Activated naive CD4-positive, alpha-beta T cell treated with anti-CD3 and anti-CD28 coated beads, Interleukin-2, amount 50 U/mL, for 24 hours (primary cell): ENCODE results near the gene AP5Z1.
"Not testable (repeated sequence)": the region's sequence is repeated elsewhere in the genome, so short reads cannot be mapped to it uniquely, and the experiment has no call there.

Experiments
- H3K27ac Mint-ChIP-seq: one replicate; pipeline ENCODE4 v1.8.0; 2021; ENCODE audit warnings: mild to moderate bottlenecking, mixed read lengths
- H3K27me3 Mint-ChIP-seq: one replicate; pipeline ENCODE4 v1.8.0; 2021; ENCODE audit warnings: mixed read lengths
- H3K36me3 Mint-ChIP-seq: one replicate; pipeline ENCODE4 v1.8.0; 2021; ENCODE audit warnings: mixed read lengths
- H3K4me1 Mint-ChIP-seq: one replicate; pipeline ENCODE4 v1.8.0; 2021; ENCODE audit warnings: mixed read lengths
- H3K4me3 Mint-ChIP-seq: one replicate; pipeline ENCODE4 v1.8.0; 2021; ENCODE audit warnings: mild to moderate bottlenecking, mixed read lengths
- H3K9me3 Mint-ChIP-seq: one replicate; pipeline ENCODE4 v1.8.0; 2021; ENCODE audit warnings: mixed read lengths

AP5Z1 gene

GRCh38 chr7:4787947-4788626, 12.7 kb downstream of the AP5Z1 start:
- Mint-ChIP-seq H3K4me3 (no peak overlapping the region), H3K4me1 (no peaks in the 10 kb centered on the region), H3K9me3 (no peaks in the 10 kb centered on the region), H3K36me3 (peaks cover 3% of the 10 kb centered on the region), H3K27ac (no peak overlapping the region), H3K27me3 (no peaks in the 10 kb centered on the region)

GRCh38 chr7:4788627-4789189, 13.3 kb downstream of the AP5Z1 start:
- Mint-ChIP-seq H3K9me3 (no peaks in the 10 kb centered on the region), H3K27ac (no peak overlapping the region), H3K4me1 (no peaks in the 10 kb centered on the region), H3K36me3 (peaks cover 3% of the 10 kb centered on the region), H3K4me3 (no peak overlapping the region), H3K27me3 (no peaks in the 10 kb centered on the region)

GRCh38 chr7:4789194-4790077, 14.0 kb downstream of the AP5Z1 start:
- H3K4me1 Mint-ChIP-seq = peaks cover 3% of the 10 kb centered on the region

GRCh38 chr7:4790078-4790465, 14.6 kb downstream of the AP5Z1 start:
- H3K27me3 Mint-ChIP-seq = no peaks in the 10 kb centered on the region
- no peaks in the 10 kb centered on the region for H3K9me3 Mint-ChIP-seq

More at GRCh38 chr7:4789194-4790077, 14.0 kb downstream of the AP5Z1 start:
- Mint-ChIP-seq H3K4me3 (no peak overlapping the region), H3K9me3 (no peaks in the 10 kb centered on the region), H3K36me3 (peaks cover 3% of the 10 kb centered on the region), H3K27ac (no peak overlapping the region), H3K27me3 (no peaks in the 10 kb centered on the region)

GRCh38 chr7:4790516-4790991, 15.1 kb downstream of the AP5Z1 start:
- H3K9me3 Mint-ChIP-seq = no peaks in the 10 kb centered on the region
- H3K27ac Mint-ChIP-seq = no peak overlapping the region
- no peak overlapping the region for H3K4me3 Mint-ChIP-seq
- no peaks in the 10 kb centered on the region for H3K27me3 Mint-ChIP-seq
- H3K4me1 Mint-ChIP-seq = peaks cover 5% of the 10 kb centered on the region
- peaks cover 5% of the 10 kb centered on the region for H3K36me3 Mint-ChIP-seq

More at GRCh38 chr7:4790078-4790465, 14.6 kb downstream of the AP5Z1 start:
- Mint-ChIP-seq H3K4me3 (no peak overlapping the region), H3K36me3 (peaks cover 5% of the 10 kb centered on the region), H3K4me1 (peaks cover 5% of the 10 kb centered on the region), H3K27ac (no peak overlapping the region)

GRCh38 chr7:4791101-4791737, 15.8 kb downstream of the AP5Z1 start:
- peaks cover 5% of the 10 kb centered on the region for H3K36me3 Mint-ChIP-seq
- peaks cover 5% of the 10 kb centered on the region for H3K4me1 Mint-ChIP-seq
- no peaks in the 10 kb centered on the region for H3K27me3 Mint-ChIP-seq
- no peaks in the 10 kb centered on the region for H3K9me3 Mint-ChIP-seq
- no peak overlapping the region for H3K4me3 Mint-ChIP-seq
- H3K27ac Mint-ChIP-seq = no peak overlapping the region

- Mint-ChIP-seq H3K36me3 (peaks cover 5% of the 10 kb centered on the region), H3K4me1 (peaks cover 5% of the 10 kb centered on the region), H3K4me3 (no peak overlapping the region), H3K27ac (no peak overlapping the region), H3K9me3 (no peaks in the 10 kb centered on the region), H3K27me3 (no peaks in the 10 kb centered on the region)
These were observed 16.5 kb downstream of the AP5Z1 start for GRCh38 chr7:4791738-4792536.

GRCh38 chr7:4792537-4793126, 17.2 kb downstream of the AP5Z1 start:
- no peak overlapping the region for H3K27ac Mint-ChIP-seq
- H3K36me3 Mint-ChIP-seq = peaks cover 5% of the 10 kb centered on the region
- H3K9me3 Mint-ChIP-seq = no peaks in the 10 kb centered on the region
- H3K4me3 Mint-ChIP-seq = no peak overlapping the region
- H3K4me1 Mint-ChIP-seq = peaks cover 5% of the 10 kb centered on the region
- H3K27me3 Mint-ChIP-seq = no peaks in the 10 kb centered on the region

GRCh38 chr7:4793385-4793993, 18.1 kb downstream of the AP5Z1 start:
- not testable (repeated sequence) for H3K36me3 Mint-ChIP-seq, H3K4me3 Mint-ChIP-seq, H3K4me1 Mint-ChIP-seq, H3K27me3 Mint-ChIP-seq, H3K9me3 Mint-ChIP-seq
- peak overlapping the region; percentile 55 for H3K27ac Mint-ChIP-seq

- not testable (repeated sequence) for H3K4me3 Mint-ChIP-seq, H3K27ac Mint-ChIP-seq, H3K36me3 Mint-ChIP-seq, H3K9me3 Mint-ChIP-seq, H3K27me3 Mint-ChIP-seq, H3K4me1 Mint-ChIP-seq
These were observed 18.7 kb downstream of the AP5Z1 start for GRCh38 chr7:4794171-4794570.

- H3K36me3 Mint-ChIP-seq = peaks cover 5% of the 10 kb centered on the region
- no peak overlapping the region for H3K27ac Mint-ChIP-seq
- no peaks in the 10 kb centered on the region for H3K9me3 Mint-ChIP-seq
- peaks cover 5% of the 10 kb centered on the region for H3K4me1 Mint-ChIP-seq
- no peak overlapping the region for H3K4me3 Mint-ChIP-seq
- no peaks in the 10 kb centered on the region for H3K27me3 Mint-ChIP-seq
These were observed 19.3 kb downstream of the AP5Z1 start for GRCh38 chr7:4794591-4795350.

GRCh38 chr7:4796453-4796852, 21.0 kb downstream of the AP5Z1 start:
- Mint-ChIP-seq H3K4me1 (peaks cover 5% of the 10 kb centered on the region), H3K4me3 (no peak overlapping the region), H3K27ac (no peak overlapping the region), H3K9me3 (no peaks in the 10 kb centered on the region), H3K27me3 (no peaks in the 10 kb centered on the region), H3K36me3 (peaks cover 4% of the 10 kb centered on the region)

GRCh38 chr7:4797858-4798705, 22.7 kb downstream of the AP5Z1 start:
- Mint-ChIP-seq H3K9me3 (no peaks in the 10 kb centered on the region), H3K4me3 (no peak overlapping the region), H3K27ac (no peak overlapping the region), H3K4me1 (peaks cover 5% of the 10 kb centered on the region), H3K27me3 (no peaks in the 10 kb centered on the region), H3K36me3 (peaks cover 2% of the 10 kb centered on the region)
